CD4-positive, alpha-beta T cell treated with Interleukin-17A for 1 hour (primary cell): ENCODE results near the gene SLC22A2.
"Not testable (repeated sequence)": the region's sequence is repeated elsewhere in the genome, so short reads cannot be mapped to it uniquely, and the experiment has no call there.

Experiments
- DNase-seq: peaks from one replicate; pipeline ENCODE4 v3.0.0-alpha.2; 2020

The SLC22A2 gene

DNA sequence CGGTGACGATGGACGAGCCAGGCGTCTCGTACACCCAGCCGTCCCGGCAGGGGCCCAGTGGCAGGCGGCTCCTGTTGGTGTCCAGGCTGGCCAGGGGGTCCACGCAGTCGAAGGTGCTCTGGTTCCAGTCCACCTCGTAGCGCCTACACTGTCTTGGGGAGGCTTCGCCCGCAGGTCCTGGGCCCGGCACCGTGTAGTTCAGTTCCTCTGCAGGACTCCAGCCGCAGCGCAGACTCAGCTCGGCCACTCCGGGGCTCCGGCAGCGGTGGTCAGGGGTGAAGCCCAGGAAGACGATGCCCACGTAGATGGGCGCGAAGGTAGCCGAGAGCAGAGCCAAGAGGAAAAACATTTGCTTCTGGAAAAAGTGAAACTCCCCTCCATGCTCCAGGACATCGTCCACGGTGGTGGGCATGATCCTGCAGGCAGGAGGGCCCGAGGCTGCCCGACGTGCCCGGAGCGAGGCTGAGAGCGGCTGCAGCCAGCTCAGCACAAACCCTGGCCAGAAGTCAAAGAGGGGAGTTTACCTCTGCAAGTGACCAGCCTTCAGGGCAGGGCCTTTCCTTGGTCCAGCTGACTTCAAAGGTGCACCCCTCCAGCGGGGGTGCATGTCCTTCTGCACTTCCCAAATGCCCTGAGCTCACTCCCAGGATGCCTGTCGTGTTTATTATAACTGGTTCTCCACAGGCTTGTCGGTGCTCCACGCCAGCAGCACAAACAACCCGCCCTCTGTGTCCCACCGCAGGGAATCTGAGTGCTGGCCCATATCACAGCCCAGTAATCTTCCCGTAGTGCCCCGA, at the start of gene SLC22A2:
Gene SLC22A2, minus strand, starts transcription at position 476 of the 797 bp plus-strand sequence. Its CDS starts 64 bp downstream, at position 412.
- no peak for DNase-seq

DNA sequence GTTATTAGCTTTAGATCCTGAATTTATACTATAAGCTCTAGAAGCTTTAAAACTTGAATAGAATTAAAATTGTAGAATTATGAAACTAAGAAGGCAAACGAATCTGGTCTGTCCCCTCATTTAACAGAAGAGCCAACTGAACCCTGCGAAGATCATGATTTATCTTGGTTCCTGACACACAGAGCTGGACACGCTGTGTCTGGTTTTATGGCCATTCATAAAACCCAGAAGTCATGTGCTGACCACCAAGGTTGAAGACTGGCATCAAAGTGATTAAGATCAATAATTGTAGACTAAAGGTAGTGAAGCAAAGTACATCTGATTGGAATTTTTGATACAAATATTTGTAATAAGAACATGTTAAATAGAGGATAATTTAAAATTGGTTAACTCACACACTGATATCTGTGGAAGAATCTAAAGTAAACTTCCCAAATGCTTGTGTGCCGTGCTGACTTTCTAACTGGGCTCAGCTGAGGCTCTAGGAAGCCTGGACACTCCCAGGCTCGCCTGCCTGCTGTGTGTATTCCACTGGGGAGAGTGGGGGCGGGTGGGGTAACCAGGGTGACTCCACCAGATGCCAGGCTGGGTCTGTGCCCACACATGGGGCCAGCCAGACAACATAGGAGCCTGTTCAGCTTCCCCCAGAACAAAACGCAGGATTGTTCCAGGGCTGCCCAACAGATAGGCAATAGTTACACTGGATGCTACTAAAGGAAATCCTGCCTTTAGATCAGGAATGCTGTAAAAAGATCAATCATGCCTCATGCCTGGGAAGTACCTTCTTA, 47.5 kb upstream of the SLC22A2 start:
- DNase-seq, result no peak

- DNase-seq, result no peak
Measured at GRCh38 chr6:160303806-160304205, 45.2 kb upstream of the SLC22A2 start.

DNA sequence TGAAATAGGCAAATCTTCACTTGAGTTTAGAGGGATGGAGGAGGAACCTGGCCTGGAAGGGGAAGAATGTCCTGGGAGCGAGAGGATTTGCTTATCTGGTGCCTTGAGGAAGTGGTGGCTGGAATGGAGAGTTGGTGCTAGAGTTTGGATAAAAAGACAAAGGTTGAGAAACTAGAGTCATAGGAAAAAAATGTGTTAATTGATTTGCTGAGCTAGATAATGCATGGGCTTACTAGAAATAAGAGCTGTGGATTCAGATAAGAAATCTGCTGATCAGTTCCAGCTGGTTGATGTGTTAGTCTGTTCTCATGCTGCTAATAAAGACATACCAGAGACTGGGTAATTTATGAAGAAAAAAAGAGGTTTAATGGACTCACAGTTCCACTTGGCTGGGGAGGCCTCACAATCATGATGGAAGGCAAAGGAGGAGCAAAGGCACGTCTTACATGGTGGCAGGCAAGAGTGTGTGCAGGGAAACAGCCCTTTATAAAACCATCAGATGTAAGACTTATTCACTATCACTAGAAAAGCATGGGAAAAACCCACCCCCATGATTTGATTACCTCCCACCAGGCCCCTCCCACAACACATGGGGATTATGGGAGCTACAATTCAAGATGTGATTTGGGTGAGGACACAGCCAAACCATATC, 43.9 kb upstream of the SLC22A2 start:
- DNase-seq, result not testable (repeated sequence)

- DNase-seq, result no peak
Measured at GRCh38 chr6:160301339-160301738, 42.7 kb upstream of the SLC22A2 start.

DNA sequence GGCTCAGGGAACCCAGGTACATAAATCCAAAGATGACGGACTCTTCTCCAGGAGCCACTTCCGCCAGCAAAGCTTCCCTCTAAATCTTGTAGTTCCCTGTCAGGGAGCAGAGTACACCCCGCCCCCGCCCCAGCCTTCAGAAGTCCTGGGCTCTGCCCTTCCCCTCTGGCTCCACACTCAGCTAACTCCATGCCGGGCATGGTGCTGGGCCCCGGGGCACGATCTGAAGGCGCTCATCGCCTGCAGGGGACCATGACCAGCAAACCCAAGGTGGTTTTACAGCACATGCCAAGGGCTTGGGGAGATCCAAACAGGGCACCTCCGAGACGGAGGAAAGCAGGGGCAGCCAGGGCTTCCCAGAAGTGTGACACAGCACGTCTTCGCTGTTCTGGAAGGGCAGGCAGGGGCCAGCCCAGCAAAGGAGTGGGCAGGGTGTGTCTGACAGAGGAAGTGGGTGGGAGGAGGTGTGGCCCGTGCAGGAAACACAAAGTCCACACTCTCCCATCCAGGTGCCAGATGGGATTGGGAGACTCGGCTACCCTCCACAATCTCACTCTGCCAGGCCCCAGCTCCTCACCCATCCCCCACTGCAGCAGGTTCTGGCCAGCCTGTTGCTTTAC, 41.6 kb upstream of the SLC22A2 start:
- no peak for DNase-seq

DNA sequence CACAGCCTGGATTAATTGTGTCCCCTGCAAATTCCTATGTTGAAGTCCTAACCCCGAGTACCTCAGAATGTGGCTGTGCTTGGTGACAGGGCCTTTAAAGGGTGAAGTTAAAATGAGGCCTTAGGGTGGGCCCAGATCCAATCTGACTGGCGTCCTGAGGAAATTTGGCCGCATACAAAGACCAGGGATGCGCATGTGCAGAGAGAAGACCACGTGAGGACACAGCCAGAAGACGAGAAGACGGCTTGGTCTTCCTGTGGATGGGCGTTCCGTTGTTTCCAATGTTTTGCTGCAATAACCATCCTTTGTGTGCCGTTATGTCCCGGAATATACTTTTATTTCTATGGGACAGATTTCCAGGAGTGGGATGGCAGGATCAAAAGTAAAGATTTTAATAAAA, 40.9 kb upstream of the SLC22A2 start:
- no peak for DNase-seq

GRCh38 chr6:160298121-160298520, 39.5 kb upstream of the SLC22A2 start:
- DNase-seq, result no peak

DNA sequence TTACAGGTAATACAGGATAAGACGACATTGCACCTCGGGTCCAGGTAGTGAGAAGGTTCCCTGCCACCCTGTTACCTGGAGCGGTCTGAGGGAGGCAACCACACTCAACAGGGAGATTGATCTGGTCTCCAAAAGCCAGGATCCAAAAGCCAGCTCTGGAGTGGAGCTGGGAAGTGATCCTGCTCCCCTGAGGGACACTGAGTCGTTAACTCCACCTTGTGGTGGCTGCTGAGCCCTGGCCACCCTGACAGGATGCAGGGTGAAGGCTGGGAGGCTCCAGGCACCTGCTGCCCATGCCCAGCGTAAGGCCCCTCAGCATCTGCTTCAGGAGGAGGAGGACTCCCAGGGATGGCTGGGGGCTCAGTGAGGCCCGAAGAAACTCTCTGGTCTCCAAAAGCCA, 38.7 kb upstream of the SLC22A2 start:
- DNase-seq, result no peak

GRCh38 chr6:160293844-160294243, 35.2 kb upstream of the SLC22A2 start:
- no peak for DNase-seq

DNA sequence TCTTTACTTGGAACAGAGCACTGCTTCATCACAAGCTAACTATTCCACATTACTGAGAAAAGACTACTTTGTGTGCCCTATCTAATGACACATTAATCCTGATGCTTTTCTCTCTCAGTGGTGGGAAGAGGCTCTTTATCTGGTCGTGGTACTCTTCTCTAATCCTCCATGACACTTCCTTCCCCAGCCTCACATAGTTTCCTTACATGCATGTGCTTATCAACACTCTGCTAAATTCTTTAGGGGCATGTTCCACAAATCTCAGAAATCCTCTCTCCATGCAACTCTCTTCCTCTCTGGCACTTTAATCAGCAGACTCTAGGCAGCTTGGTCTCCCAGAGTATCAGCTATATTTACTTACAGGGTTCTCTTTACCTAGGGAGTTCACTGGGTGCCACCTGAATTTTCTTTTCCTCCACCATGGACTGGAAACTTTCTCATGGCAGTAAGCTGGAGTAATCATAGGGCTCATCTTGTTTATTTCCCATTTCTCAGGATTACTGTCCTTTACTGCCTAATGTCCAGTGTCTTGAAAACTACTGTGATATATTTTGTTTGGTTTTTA, 27.0 kb upstream of the SLC22A2 start:
- DNase-seq, result no peak

DNA sequence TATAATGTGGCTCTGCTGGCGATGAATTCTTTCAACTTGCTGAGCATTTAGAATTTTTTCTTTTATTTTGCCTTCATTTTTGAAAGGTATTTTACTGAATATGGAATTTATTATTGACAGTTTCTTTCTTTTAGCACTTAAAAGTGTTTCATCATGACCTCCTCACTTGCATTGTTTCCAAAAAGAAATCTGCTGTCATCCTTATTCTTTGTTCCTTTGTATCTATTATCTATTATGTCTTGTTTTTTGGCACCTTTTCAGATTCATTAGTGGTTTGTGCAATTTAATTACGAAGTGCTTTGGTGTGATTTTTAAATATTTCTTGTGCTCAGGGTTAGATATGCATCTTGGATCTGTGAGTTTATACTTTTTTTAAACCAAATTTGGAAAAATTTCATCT, 26.0 kb upstream of the SLC22A2 start:
- DNase-seq, result no peak

GRCh38 chr6:160282444-160282843, 23.8 kb upstream of the SLC22A2 start:
- DNase-seq, result no peak

GRCh38 chr6:160279850-160280249, 21.2 kb upstream of the SLC22A2 start:
- DNase-seq, result no peak

DNA sequence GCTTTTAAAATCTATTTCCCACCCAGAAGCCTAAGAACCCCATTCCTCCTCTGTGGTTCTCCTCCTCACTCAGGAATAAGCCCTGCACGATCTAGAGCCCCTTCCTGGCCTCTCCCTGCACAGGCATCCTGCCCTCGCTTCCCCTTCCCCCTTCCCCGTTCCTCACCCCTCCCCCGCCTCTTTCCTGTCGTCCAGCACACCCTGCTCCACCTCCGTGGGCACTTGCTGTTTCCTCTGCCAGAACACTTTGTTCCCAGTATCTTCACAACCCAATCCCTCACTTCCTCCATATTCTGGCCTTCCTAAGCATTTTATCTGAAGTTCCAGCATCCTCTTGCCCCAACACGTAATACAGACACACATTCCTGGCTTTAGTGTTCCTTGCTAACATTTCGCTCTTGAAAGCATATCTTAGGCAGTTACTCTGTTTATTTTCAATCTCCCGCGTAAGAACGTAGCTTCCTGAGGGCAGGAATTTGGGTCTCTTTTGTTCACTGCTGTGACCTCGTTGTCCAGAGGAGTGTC, 20.2 kb upstream of the SLC22A2 start:
- no peak for DNase-seq

GRCh38 chr6:160278311-160278710, 19.7 kb upstream of the SLC22A2 start:
- DNase-seq, result no peak

DNA sequence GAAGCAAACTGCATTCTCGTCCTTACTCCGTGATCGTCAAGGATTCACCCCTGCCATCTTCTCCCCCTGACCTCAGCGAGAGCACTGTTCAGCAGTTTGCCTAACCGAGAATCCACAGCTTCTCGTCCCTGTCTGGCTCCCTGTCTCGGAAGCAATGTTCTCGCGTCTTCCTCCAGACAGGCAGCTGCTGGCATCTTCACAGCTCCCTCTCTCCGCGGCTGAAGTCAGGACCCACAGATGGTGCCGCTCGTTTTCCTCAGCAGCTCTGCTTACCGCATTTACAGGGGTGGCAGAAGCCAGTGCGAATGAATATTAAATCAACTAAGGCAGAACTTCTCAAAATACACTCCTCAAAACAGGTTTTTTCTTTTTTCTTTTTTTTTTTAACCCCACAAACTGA, 18.9 kb upstream of the SLC22A2 start:
- no peak for DNase-seq

DNA sequence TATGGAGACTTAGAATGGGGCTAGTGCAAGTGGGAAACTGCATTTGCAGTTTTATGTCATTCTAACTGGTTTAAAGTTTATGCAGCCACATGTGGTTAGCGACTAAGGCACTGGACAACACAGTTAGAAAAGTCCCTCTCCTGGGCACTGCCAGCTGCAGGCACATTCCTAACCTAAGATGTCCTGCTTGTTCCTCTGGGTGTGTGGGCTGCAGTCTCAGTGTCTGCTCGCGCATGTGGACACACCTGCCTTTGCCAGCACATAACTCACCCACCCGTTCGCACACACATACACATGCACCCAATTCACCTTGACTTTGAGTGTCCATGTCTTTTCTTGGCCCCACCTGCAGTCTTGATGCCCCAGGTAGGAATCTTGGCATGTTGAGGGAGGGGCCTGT, 18.5 kb upstream of the SLC22A2 start:
- DNase-seq, result no peak

- no peak for DNase-seq
Measured at GRCh38 chr6:160276126-160276525, 17.5 kb upstream of the SLC22A2 start.

DNA sequence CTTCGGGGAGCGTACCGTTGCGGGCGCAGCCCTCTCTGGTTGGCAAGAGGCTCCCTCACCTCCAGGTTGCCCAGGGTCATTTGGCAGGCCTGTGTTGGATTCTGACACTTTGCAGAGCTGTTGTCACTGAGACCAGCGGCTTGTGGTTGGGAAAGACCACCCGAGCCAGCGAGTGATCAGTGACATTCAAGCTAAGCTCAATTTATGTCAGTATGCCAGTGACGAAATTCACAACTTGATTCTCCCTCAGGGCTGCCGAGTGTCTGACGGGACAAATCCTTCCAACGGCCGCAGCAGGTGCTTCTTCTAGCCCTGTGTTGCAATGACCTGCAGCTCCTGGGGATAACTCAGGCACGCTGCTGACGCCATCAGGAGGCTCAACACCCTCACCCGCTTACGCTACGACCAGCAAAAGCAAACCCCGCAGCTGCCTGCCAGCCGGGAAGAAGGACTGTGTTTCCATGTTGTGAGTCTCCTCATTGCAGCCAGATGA, 16.9 kb upstream of the SLC22A2 start:
- no peak for DNase-seq

GRCh38 chr6:160274871-160275510, 16.4 kb upstream of the SLC22A2 start:
- no peak for DNase-seq

DNA sequence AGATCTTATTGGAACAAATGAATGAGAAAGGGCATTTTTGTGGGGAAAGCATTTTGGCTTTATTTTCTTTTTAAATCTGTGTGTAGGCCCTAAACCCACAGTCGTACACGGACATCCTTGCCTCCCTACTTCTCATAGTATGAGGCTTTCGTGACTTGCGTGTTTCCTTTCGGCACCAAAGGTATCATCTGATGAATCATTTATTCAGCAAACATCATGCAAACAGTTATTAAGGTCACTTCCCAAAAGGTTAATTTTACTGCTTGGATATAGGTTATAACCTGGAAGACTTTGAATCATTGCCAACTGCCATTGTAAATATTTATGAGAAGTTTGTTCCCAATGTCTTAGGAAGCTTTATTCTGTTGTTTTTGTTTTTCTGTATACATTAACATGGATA, 15.1 kb upstream of the SLC22A2 start:
- no peak for DNase-seq
